NCI-H187 (cell line): ENCODE data around the gene VWF.

Experiments used
- DNase-seq, 2 experiments: peaks; one replicate each; lab custom pipeline; 2025; lab: John Stamatoyannopoulos, UW

VWF gene

GRCh38 chr12:6058481-6059161 lies 65.8 kb downstream of the VWF start:
- DNase-seq, result no peak

- DNase-seq, result no peak
Measured at GRCh38 chr12:6057700-6058099, 66.8 kb downstream of the VWF start.

- no peak for DNase-seq
Measured at GRCh38 chr12:6056406-6057240, 67.8 kb downstream of the VWF start.

- no peak for DNase-seq
Measured at GRCh38 chr12:6053541-6053940, 70.9 kb downstream of the VWF start.

GRCh38 chr12:6052940-6053329 lies 71.5 kb downstream of the VWF start:
- no peak for DNase-seq

GRCh38 chr12:6052206-6052939 lies 72.1 kb downstream of the VWF start:
- DNase-seq, result no peak

GRCh38 chr12:6049992-6050391 lies 74.5 kb downstream of the VWF start:
- DNase-seq, result no peak

GRCh38 chr12:6049587-6049986 lies 74.9 kb downstream of the VWF start:
- DNase-seq, result no peak

GRCh38 chr12:6047249-6048237 lies 76.9 kb downstream of the VWF start:
- DNase-seq, result no peak

- DNase-seq, result no peak
Measured at GRCh38 chr12:6046511-6047180, 77.8 kb downstream of the VWF start.

- DNase-seq, result no peak
Measured at GRCh38 chr12:6045438-6045837, 79.0 kb downstream of the VWF start.

GRCh38 chr12:6044082-6044481 lies 80.4 kb downstream of the VWF start:
- no peak for DNase-seq

- DNase-seq, result no peak
Measured at GRCh38 chr12:6042446-6042845, 82.0 kb downstream of the VWF start.

- no peak for DNase-seq
Measured at GRCh38 chr12:6041891-6042290, 82.6 kb downstream of the VWF start.

GRCh38 chr12:6040815-6041214 lies 83.7 kb downstream of the VWF start:
- no peak for DNase-seq

- DNase-seq, result peak; percentile 33 to 45
Measured at GRCh38 chr12:6039894-6040601, 84.4 kb downstream of the VWF start.

- peak; percentile 5 to 52 for DNase-seq
Measured at GRCh38 chr12:6038160-6038559, 86.3 kb downstream of the VWF start.

- DNase-seq, result no peak
Measured at GRCh38 chr12:6037459-6037858, 87.0 kb downstream of the VWF start.

- no peak for DNase-seq
Measured at GRCh38 chr12:6036509-6036908, 88.0 kb downstream of the VWF start.

- DNase-seq, result no peak
Measured at GRCh38 chr12:6034596-6034995, 89.9 kb downstream of the VWF start.
